HEK293 (cell line): ENCODE measurements around the gene PIAS2.

ENCODE experiments used
- CTCF ChIA-PET: fragments of 350-600 bp; formaldehyde crosslinking; extraction: SDS; loops from one replicate; lab custom pipeline; 2021; ENCODE audit warnings: antibody characterized with exemption; lab: Yijun Ruan, JAX
- POLR2A ChIA-PET: fragments of 300-600 bp; formaldehyde crosslinking; extraction: SDS; loops from one replicate; lab custom pipeline; 2020; ENCODE audit warnings: antibody characterized with exemption, inconsistent platforms; lab: Yijun Ruan, JAX
- H3K27ac ChIP-seq: fragments of 200-500 bp; sonication (Bioruptor generic); 2 replicates; pipeline ENCODE4 v1.5.1; 2014; ENCODE audit warnings: low read depth, low read length, control low read depth, inconsistent platforms; ENCODE audit errors: extremely low read depth
- H3K36me3 ChIP-seq, 2 experiments: fragments of 200-500 bp in 1 of 2; sonication (Bioruptor generic) in 1 of 2; 1 replicate in 1 of 2; 2 replicates in 1 of 2; pipeline ENCODE4 v1.5.1; 2014 to 2017; ENCODE audit warnings: inconsistent platforms in 2 of 2, low read length in 2 of 2; ENCODE audit not compliant: control insufficient read depth in 2 of 2, insufficient read depth in 1 of 2
- H3K4me1 ChIP-seq: fragments of 200-500 bp; sonication (Bioruptor generic); 2 replicates; pipeline ENCODE4 v1.5.1; 2014; ENCODE audit warnings: mild to moderate bottlenecking, low read length, inconsistent platforms; ENCODE audit not compliant: control insufficient read depth, insufficient read depth
- H3K4me3 ChIP-seq: 2 replicates; pipeline ENCODE4 v1.5.1; 2011; ENCODE audit warnings: low read depth, mild to moderate bottlenecking, control low read depth, low read length, moderate library complexity
- H3K9me3 ChIP-seq: fragments of 200-500 bp; sonication (Bioruptor generic); 2 replicates; pipeline ENCODE4 v1.5.1; 2014; ENCODE audit warnings: low read depth, low read length, inconsistent platforms; ENCODE audit not compliant: control insufficient read depth, insufficient read depth
- BCL11B ChIP-seq: fragments of 450-650 bp; formaldehyde crosslinking; IDR thresholded peaks from 2 replicates; pipeline ENCODE4 v1.5.1; 2016; ENCODE audit warnings: low read depth, missing biosample characterization, missing genetic modification characterization
- CTCF ChIP-seq: fragments of 450-650 bp; formaldehyde crosslinking; IDR thresholded peaks from 2 replicates; pipeline ENCODE4 v1.5.1; 2016; ENCODE audit warnings: missing biosample characterization, missing genetic modification characterization
- EGR2 ChIP-seq: fragments of 450-650 bp; formaldehyde crosslinking; IDR thresholded peaks from 2 replicates; pipeline ENCODE4 v1.5.1; 2016; ENCODE audit warnings: low read depth, missing biosample characterization, missing genetic modification characterization
- KLF9 ChIP-seq: fragments of 450-650 bp; formaldehyde crosslinking; IDR thresholded peaks from 2 replicates; pipeline ENCODE4 v1.5.1; 2016; ENCODE audit warnings: missing biosample characterization, missing genetic modification characterization, low read depth
- MYNN ChIP-seq: fragments of 450-650 bp; formaldehyde crosslinking; IDR thresholded peaks from 2 replicates; pipeline ENCODE4 v1.5.1; 2016; ENCODE audit warnings: missing biosample characterization, missing genetic modification characterization, borderline replicate concordance
- OVOL3 ChIP-seq: fragments of 450-650 bp; formaldehyde crosslinking; IDR thresholded peaks from 2 replicates; pipeline ENCODE4 v1.5.1; 2016; ENCODE audit warnings: missing biosample characterization, missing genetic modification characterization
- SCRT1 ChIP-seq: fragments of 450-650 bp; formaldehyde crosslinking; IDR thresholded peaks from 2 replicates; pipeline ENCODE4 v1.5.1; 2016; ENCODE audit warnings: missing biosample characterization, missing genetic modification characterization, borderline replicate concordance
- SP2 ChIP-seq: fragments of 450-650 bp; formaldehyde crosslinking; IDR thresholded peaks from 2 replicates; pipeline ENCODE4 v1.5.1; 2016; ENCODE audit warnings: missing biosample characterization, missing genetic modification characterization
- SP3 ChIP-seq: fragments of 450-650 bp; formaldehyde crosslinking; IDR thresholded peaks from 2 replicates; pipeline ENCODE4 v1.5.1; 2016; ENCODE audit warnings: missing biosample characterization, missing genetic modification characterization
- TRIM28 ChIP-seq: IDR thresholded peaks from 2 replicates; pipeline ENCODE4 v1.6.1; 2011; ENCODE audit warnings: low read length, control low read depth, borderline replicate concordance
- ZBTB1 ChIP-seq: fragments of 450-650 bp; formaldehyde crosslinking; IDR thresholded peaks from 2 replicates; pipeline ENCODE4 v1.5.1; 2016; ENCODE audit warnings: missing biosample characterization, missing genetic modification characterization
- ZBTB11 ChIP-seq: fragments of 450-650 bp; formaldehyde crosslinking; conservative IDR thresholded peaks from 2 replicates; pipeline ENCODE4 v1.5.1; 2016; ENCODE audit warnings: low read depth, missing biosample characterization, missing genetic modification characterization
- ZBTB17 ChIP-seq: fragments of 450-650 bp; formaldehyde crosslinking; IDR thresholded peaks from 2 replicates; pipeline ENCODE4 v1.5.1; 2016; ENCODE audit warnings: missing biosample characterization, missing genetic modification characterization
- ZFHX2 ChIP-seq: fragments of 450-650 bp; formaldehyde crosslinking; conservative IDR thresholded peaks from 2 replicates; pipeline ENCODE4 v1.5.1; 2016; ENCODE audit warnings: missing biosample characterization, missing genetic modification characterization
- ZFP3 ChIP-seq: fragments of 450-650 bp; formaldehyde crosslinking; IDR thresholded peaks from 2 replicates; pipeline ENCODE4 v1.5.1; 2016; ENCODE audit warnings: low read depth, missing biosample characterization, missing genetic modification characterization
- ZNF114 ChIP-seq: fragments of 450-650 bp; formaldehyde crosslinking; IDR thresholded peaks from 2 replicates; pipeline ENCODE4 v1.5.0; 2017; ENCODE audit warnings: missing biosample characterization, missing genetic modification characterization
- ZNF16 ChIP-seq: fragments of 450-650 bp; formaldehyde crosslinking; IDR thresholded peaks from 2 replicates; pipeline ENCODE4 v1.5.1; 2016; ENCODE audit warnings: low read depth, missing biosample characterization, missing genetic modification characterization
- ZNF202 ChIP-seq: fragments of 450-650 bp; formaldehyde crosslinking; IDR thresholded peaks from 2 replicates; pipeline ENCODE4 v1.5.1; 2016; ENCODE audit warnings: missing biosample characterization, missing genetic modification characterization, borderline replicate concordance
- ZNF223 ChIP-seq: fragments of 450-650 bp; formaldehyde crosslinking; IDR thresholded peaks from 2 replicates; pipeline ENCODE4 v1.5.1; 2016; ENCODE audit warnings: missing biosample characterization, missing genetic modification characterization
- ZNF23 ChIP-seq: fragments of 450-650 bp; formaldehyde crosslinking; IDR thresholded peaks from 2 replicates; pipeline ENCODE4 v1.5.1; 2016; ENCODE audit warnings: missing biosample characterization, missing genetic modification characterization, borderline replicate concordance
- ZNF266 ChIP-seq: fragments of 450-650 bp; formaldehyde crosslinking; IDR thresholded peaks from 2 replicates; pipeline ENCODE4 v1.5.1; 2016; ENCODE audit warnings: missing biosample characterization, missing genetic modification characterization, low read depth
- ZNF280D ChIP-seq: fragments of 450-650 bp; formaldehyde crosslinking; IDR thresholded peaks from 2 replicates; pipeline ENCODE4 v1.5.1; 2016; ENCODE audit warnings: missing biosample characterization, missing genetic modification characterization
- ZNF362 ChIP-seq: fragments of 450-650 bp; formaldehyde crosslinking; IDR thresholded peaks from 2 replicates; pipeline ENCODE4 v1.5.1; 2016; ENCODE audit warnings: missing biosample characterization, missing genetic modification characterization
- ZNF596 ChIP-seq: fragments of 450-650 bp; IDR thresholded peaks from 2 replicates; pipeline ENCODE4 v1.5.0; 2018; ENCODE audit warnings: missing biosample characterization, mild to moderate bottlenecking, missing genetic modification characterization, moderate library complexity
- ZNF629 ChIP-seq: fragments of 450-650 bp; formaldehyde crosslinking; IDR thresholded peaks from 2 replicates; pipeline ENCODE4 v1.5.1; 2017; ENCODE audit warnings: missing biosample characterization, missing genetic modification characterization
- ZNF658 ChIP-seq: fragments of 450-650 bp; formaldehyde crosslinking; IDR thresholded peaks from 2 replicates; pipeline ENCODE4; 2016; ENCODE audit warnings: missing biosample characterization, missing genetic modification characterization
- ZNF660 ChIP-seq: fragments of 450-650 bp; IDR thresholded peaks from 2 replicates; pipeline ENCODE4 v1.5.1; 2018; ENCODE audit warnings: missing biosample characterization, mild to moderate bottlenecking, missing genetic modification characterization
- ZNF670 ChIP-seq: fragments of 450-650 bp; formaldehyde crosslinking; IDR thresholded peaks from 2 replicates; pipeline ENCODE4 v1.5.1; 2016; ENCODE audit warnings: missing biosample characterization, missing genetic modification characterization, low read depth
- ZNF76 ChIP-seq: fragments of 450-650 bp; formaldehyde crosslinking; IDR thresholded peaks from 2 replicates; pipeline ENCODE4; 2016; ENCODE audit warnings: low read depth, missing biosample characterization, missing genetic modification characterization, borderline replicate concordance
- ZNF768 ChIP-seq: fragments of 450-650 bp; formaldehyde crosslinking; IDR thresholded peaks from 2 replicates; pipeline ENCODE4 v1.5.1; 2018; ENCODE audit warnings: missing biosample characterization, mild to moderate bottlenecking, missing genetic modification characterization
- ZSCAN23 ChIP-seq: fragments of 450-650 bp; formaldehyde crosslinking; IDR thresholded peaks from 2 replicates; pipeline ENCODE4 v1.5.1; 2016; ENCODE audit warnings: missing biosample characterization, missing genetic modification characterization

Gene PIAS2

GRCh38 chr18:46756559-46757201 is 160.6 kb downstream of the PIAS2 start, which contains the start of gene ST8SIA5:
TSS of gene ST8SIA5 (minus strand) at chr18:46757053. CDS start at chr18:46756508, 545 bp downstream.
- Histone ChIP-seq H3K36me3 (no peaks in the 10 kb centered on the region), H3K4me1 (no peaks in the 10 kb centered on the region; the same call in 1 of the 2 replicates), H3K4me3 (peak within 1 kb of the TSS; percentile 37), H3K27ac (no peak within 1 kb of the TSS; the same call in 1 of the 2 replicates), H3K9me3 (no peaks in the 10 kb centered on the region)
- ChIA-PET CTCF (no interaction called here), POLR2A (no interaction called here)
- no peak for TF ChIP-seq ZNF23
- TF ChIP-seq SCRT1 (tag by site-specific recombination), result no peak
- no peak for TF ChIP-seq ZNF266 (tag by site-specific recombination)
- peak; percentile 66 for TF ChIP-seq EGR2 (tag by site-specific recombination)
- no peak for TF ChIP-seq ZNF114
- TF ChIP-seq ZNF202 (tag by site-specific recombination), result no peak
- TF ChIP-seq ZFP3 (tag by site-specific recombination), result no peak
- TF ChIP-seq BCL11B, result no peak
- TF ChIP-seq ZFHX2 (tag by site-specific recombination), result peak; percentile 75
- no peak for TF ChIP-seq ZNF658
- TF ChIP-seq KLF9 (tag by site-specific recombination), result no peak
- TF ChIP-seq ZNF670 (tag by site-specific recombination), result no peak
- peak; percentile 31; the same call in 1 of the 2 replicates for TF ChIP-seq SP3 (tag by site-specific recombination)
- TF ChIP-seq MYNN (tag by site-specific recombination), result no peak
- no peak for TF ChIP-seq ZNF223 (tag by site-specific recombination)
- TF ChIP-seq ZBTB17 (tag by site-specific recombination), result peak; percentile 27; the same call in 1 of the 2 replicates
- no peak for TF ChIP-seq ZNF768 (tag by site-specific recombination)
- no peak for TF ChIP-seq ZNF629 (tag by site-specific recombination)
- peak; percentile 66 for TF ChIP-seq SP2 (tag by site-specific recombination)
- no peak for TF ChIP-seq ZNF362
- TF ChIP-seq ZBTB1, result no peak
- no peak for TF ChIP-seq ZSCAN23 (tag by site-specific recombination)
- TF ChIP-seq ZNF660 (tag by site-specific recombination), result no peak
- no peak for TF ChIP-seq ZNF596 (tag by site-specific recombination)
- no peak for TF ChIP-seq ZNF280D
- no peak for TF ChIP-seq ZBTB11 (tag by site-specific recombination)
- peak; percentile 51; the same call in 1 of the 2 replicates for TF ChIP-seq ZNF76 (tag by site-specific recombination)
- TF ChIP-seq TRIM28, result no peak
- no peak for TF ChIP-seq CTCF
- no peak for TF ChIP-seq OVOL3 (tag by site-specific recombination)
- TF ChIP-seq ZNF16 (tag by site-specific recombination), result no peak
